Measurements from ENCODE around the gene TAF11L6. TPM values are rescaled to one million over a fixed set of nuclear protein-coding genes. Genes with fewer than 3 reads are reported as not detected.

Gene TAF11L6
- polyA plus RNA-seq, 1 experiment, result not detected

Small RNAs within 50 kb of the gene (small RNA-seq; reads per million reads assigned to genes)
- gene AC106774.3 (ENCODE audit: insufficient read length, low read depth, low replicate concordance), result not detected

Other genes with a start within 250 kb of the TAF11L6 start
- not detected in 2 replicates for gene TAF11L2, start 30.4 kb upstream of the TAF11L6 start, polyA plus RNA-seq (2011; rRNA removed)
- not detected in 2 replicates for gene TAF11L3, start 10.3 kb upstream of the TAF11L6 start, polyA plus RNA-seq (2011; rRNA removed)
- not detected in 2 replicates for gene TAF11L4, start 6.9 kb upstream of the TAF11L6 start, polyA plus RNA-seq (2011; rRNA removed)
- gene TAF11L5, start 3.4 kb upstream of the TAF11L6 start, polyA plus RNA-seq (2011; rRNA removed), result not detected in 2 replicates
- not detected in 2 replicates for gene TAF11L7, start 57.1 kb downstream of the TAF11L6 start, polyA plus RNA-seq (2011; rRNA removed)
- gene TAF11L8, start 62.3 kb downstream of the TAF11L6 start, polyA plus RNA-seq (2011; rRNA removed), result not detected in 2 replicates
- gene TAF11L9, start 65.7 kb downstream of the TAF11L6 start, polyA plus RNA-seq (2011; rRNA removed), result not detected in 2 replicates
- not detected in 2 replicates for gene TAF11L10, start 69.2 kb downstream of the TAF11L6 start, polyA plus RNA-seq (2011; rRNA removed)
- not detected in 2 replicates for gene TAF11L11, start 75.5 kb downstream of the TAF11L6 start, polyA plus RNA-seq (2011; rRNA removed)
- gene TAF11L12, start 81.7 kb downstream of the TAF11L6 start, polyA plus RNA-seq (2011; rRNA removed), result not detected in 2 replicates
- not detected in 2 replicates for gene TAF11L13, start 103.4 kb downstream of the TAF11L6 start, polyA plus RNA-seq (2011; rRNA removed)
- gene TAF11L14, start 105.8 kb downstream of the TAF11L6 start, polyA plus RNA-seq (2011; rRNA removed), result not detected in 2 replicates

Data from BJ (cell line).